Ishikawa (cell line): ENCODE measurements around the gene HIF3A.

Experiments
- NFIC ChIP-seq: IDR thresholded peaks from 2 replicates; pipeline ENCODE4 v1.6.1; 2012
- TCF12 ChIP-seq: IDR thresholded peaks from 2 replicates; pipeline ENCODE4 v1.6.1; 2012; ENCODE audit warnings: low read depth
- TEAD4 ChIP-seq: IDR thresholded peaks from 2 replicates; pipeline ENCODE4 v1.6.1; 2012
- YY1 ChIP-seq: IDR thresholded peaks from 2 replicates; pipeline ENCODE4 v1.6.1; 2012; ENCODE audit warnings: low read depth

DNA sequence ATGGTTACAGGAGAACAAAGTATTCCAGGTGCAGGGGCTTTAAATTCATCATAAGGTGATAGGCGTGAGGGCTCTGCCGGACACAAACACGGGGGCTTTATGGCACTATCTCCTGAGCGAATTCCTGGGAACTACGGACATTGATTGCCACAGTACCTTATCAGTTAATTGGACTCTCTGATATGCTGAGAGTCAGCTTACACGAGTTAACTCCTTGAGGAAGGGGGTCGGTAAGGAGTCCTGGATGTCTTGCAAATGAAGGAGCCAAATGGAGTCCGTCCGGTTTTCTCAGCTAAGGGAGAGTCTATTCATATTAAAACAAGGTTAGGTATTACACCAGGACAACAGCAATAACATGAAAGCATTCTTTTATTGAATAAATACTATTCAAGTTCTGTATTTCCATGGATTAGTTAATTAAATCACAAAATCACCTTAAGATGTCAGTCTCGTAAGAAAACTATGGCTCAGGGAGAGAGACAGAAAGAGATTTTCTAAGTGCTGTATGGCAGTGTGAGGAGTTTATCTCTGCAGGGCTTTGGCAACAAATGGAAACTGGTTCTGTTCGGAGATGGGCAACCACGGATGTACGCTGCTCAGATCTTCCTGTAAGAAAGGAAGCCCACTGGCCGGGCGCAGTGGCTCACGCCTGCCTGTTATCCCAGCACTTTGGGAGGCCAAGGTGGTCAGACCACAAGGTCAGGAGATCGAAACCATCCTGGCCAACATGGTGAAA, 26.2 kb upstream of the HIF3A start:
- no peak for TF ChIP-seq NFIC
- no peak for TF ChIP-seq TEAD4
- TF ChIP-seq TCF12 = no peak
- TF ChIP-seq YY1 = no peak
